Lower leg skin (tissue), 4 donors: ENCODE data around the gene S1PR4. TPM values are rescaled to one million over a fixed set of nuclear protein-coding genes. Genes with fewer than 3 reads are reported as not detected.

Experiments
- DNase-seq, 2 donors: peaks; one replicate each; pipeline ENCODE4 v3.0.0-alpha.2; 2019; ENCODE audit warnings: low spot score in 2 of 2
- H3K4me3 ChIP-seq: fragments of 200-600 bp; sonication (generic); 2 replicates; pipeline ENCODE4 v1.5.1; 2017; ENCODE audit warnings: mild to moderate bottlenecking, low read depth; ENCODE audit not compliant: poor library complexity, severe bottlenecking
- POLR2A ChIP-seq, 2 donors: fragments of 450-650 bp; IDR thresholded peaks; one replicate each; pipeline ENCODE4 v1.6.1; 2016 to 2017; ENCODE audit warnings: antibody characterized with exemption in 2 of 2, mild to moderate bottlenecking in 1 of 2, moderate library complexity in 1 of 2
- WGBS, 2 donors: methylation state at CpG; one replicate each; pipeline ENCODE4 v1.1.5; 2018; 5-methylcytosine and 5-hydroxymethylcytosine counted together
- intact Hi-C: fragments of 100-400 bp; cut with DNase I; formaldehyde crosslinking; loops from one replicate; pipeline ENCODE4 v1.15.0; 2023; ENCODE audit warnings: low total_unique reads
- total RNA-seq, 4 donors: library from RNA; depleted of rRNA; stranded (reverse); fragments of >200 nt; gene quantifications; one replicate each; pipeline ENCODE4 v1.1.0, GENCODE V29; 2016
- TF ChIP-seq, protein P1 (sequence below), 3 donors: fragments of 450-650 bp; IDR thresholded peaks; one replicate each; pipeline ENCODE4 v1.5.1; 2016; ENCODE audit warnings: antibody characterized with exemption in 3 of 3, mild to moderate bottlenecking in 3 of 3, moderate library complexity in 2 of 3

Gene S1PR4
- total RNA-seq, 4 donors from 2014 or later: 0.19 to 3.4 (median 2.2) TPM; not detected in 1

DNA sequence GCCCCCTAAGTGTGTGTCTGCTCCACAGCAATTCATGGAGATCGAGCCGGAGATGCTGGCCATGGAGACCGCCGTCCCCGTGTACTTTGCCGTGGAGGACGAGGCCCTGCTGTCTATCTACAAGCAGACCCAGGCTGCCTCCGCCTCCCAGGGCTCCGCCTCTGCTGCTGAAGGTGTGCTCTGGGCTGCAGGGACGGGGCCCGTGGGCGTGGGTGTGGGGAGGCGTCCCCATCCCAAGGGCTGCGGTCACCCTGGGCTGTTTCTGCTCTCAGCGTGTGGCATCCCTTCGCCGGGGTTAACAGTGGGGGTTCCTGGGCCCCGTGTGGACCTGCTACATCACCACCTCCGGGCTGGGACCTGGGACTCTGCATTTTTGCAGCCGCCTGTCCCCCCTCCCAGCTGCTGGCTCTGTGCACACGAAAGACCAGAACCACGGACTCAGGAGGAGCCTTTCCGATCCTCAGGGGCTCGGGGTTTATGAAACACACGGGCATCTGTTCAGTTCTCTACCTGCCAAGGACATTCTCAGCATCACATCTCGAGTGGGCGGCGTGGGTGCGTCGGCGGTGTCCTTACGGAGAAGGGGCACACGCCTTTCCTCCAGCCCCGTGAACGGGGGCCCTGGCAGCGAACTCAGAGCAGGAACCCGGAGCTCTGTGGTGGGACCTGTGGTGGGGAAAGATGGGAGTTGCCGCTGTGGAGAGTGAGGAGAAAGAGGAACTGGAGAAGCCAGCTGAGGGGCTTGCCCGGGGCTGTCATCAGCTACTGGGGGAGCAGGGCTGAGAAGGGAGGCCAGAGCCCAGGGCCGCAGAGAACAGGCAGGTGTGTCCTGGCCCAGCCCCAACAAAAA lies 14.9 kb downstream of the S1PR4 start:
- WGBS, 2 donors: 82 to 86% methylated on average over 35 to 39 of the region's 40 CpGs
- intact Hi-C loops: no loop called here
- no peak overlapping the region for H3K4me3 ChIP-seq
- TF ChIP-seq POLR2A (IDR thresholded peaks at IDR 0.05): no peak
- no peak for DNase-seq

DNA sequence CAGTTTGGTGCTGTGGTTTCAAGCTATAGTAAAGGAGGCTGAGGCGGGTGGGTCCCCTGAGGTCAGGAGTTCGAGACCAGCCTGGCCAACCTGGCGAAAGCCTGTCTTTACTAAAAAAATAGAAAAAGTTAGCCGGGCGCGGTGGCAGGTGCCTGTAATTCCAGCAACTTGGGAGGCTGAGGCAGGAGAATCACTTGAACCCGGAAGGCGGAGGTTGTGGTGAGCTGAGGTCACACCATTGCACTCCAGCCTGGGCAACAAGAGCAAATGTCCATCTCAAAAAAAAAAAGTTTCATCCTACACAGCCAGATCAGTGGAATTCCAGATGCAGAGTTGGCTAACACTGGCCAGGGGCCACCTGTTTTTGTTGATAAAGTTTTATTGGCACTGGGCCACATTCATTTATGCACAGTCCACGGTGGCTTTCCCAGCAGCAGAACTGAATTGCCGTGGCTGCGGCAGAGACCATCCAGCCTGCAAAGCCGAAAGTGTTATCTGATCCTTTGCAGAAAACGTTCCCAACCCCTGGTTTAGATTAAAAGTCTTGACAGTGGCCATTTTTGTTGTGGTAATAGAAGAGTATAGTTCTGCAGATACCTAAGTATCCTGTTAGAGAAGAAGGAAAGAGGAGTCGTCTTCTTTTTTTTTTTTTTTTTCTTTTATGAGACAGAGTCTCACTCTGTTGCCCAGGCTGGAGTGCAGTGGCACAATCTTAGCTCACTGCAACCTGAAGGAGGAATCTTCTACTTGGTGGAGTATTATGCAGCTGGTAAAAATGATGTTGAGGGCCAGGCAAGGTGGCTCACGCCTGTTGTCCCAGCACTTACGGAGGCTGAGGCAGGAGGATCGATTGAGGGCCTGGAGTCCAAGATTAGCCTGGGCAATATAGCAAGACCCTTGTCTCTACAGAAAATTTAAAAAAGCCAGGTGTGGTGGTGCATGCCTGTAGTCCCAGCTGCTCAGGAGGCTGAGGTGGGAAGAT lies 15.8 kb downstream of the S1PR4 start:
- 87 to 92% methylated on average over 17 of the region's 17 CpGs for WGBS, 2 donors
- H3K4me3 ChIP-seq: no peak overlapping the region
- intact Hi-C loops: no loop called here
- TF ChIP-seq, protein P1, sequence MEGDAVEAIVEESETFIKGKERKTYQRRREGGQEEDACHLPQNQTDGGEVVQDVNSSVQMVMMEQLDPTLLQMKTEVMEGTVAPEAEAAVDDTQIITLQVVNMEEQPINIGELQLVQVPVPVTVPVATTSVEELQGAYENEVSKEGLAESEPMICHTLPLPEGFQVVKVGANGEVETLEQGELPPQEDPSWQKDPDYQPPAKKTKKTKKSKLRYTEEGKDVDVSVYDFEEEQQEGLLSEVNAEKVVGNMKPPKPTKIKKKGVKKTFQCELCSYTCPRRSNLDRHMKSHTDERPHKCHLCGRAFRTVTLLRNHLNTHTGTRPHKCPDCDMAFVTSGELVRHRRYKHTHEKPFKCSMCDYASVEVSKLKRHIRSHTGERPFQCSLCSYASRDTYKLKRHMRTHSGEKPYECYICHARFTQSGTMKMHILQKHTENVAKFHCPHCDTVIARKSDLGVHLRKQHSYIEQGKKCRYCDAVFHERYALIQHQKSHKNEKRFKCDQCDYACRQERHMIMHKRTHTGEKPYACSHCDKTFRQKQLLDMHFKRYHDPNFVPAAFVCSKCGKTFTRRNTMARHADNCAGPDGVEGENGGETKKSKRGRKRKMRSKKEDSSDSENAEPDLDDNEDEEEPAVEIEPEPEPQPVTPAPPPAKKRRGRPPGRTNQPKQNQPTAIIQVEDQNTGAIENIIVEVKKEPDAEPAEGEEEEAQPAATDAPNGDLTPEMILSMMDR (IDR thresholded peaks at IDR 0.05): no peak
- TF ChIP-seq POLR2A (IDR thresholded peaks at IDR 0.05): no peak
- DNase-seq: no peak

GRCh38 chr19:3196064-3196932 lies 17.7 kb downstream of the S1PR4 start:
- no peak for TF ChIP-seq POLR2A (IDR thresholded peaks at IDR 0.05)
- TF ChIP-seq, protein P1 (IDR thresholded peaks at IDR 0.05): no peak
- intact Hi-C loops: no loop called here

DNA sequence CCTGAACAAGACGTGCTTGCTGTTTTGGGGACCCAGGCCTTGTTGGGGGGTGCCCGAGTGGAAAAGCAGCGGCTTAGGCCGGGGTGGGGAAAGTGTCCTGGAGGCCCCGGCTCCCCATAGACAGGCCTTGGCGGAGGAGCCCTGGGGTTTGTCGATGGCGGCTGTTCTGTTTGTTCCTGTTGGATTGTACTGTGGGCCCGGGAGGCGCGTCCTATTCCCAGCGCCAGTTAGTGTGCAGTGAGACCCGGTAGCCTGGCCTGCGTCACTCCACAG lies 18.3 kb downstream of the S1PR4 start:
- DNase-seq: no peak
- no peak overlapping the region for H3K4me3 ChIP-seq
- no peak for TF ChIP-seq POLR2A (IDR thresholded peaks at IDR 0.05)
- TF ChIP-seq, protein P1 (IDR thresholded peaks at IDR 0.05): no peak
- intact Hi-C loops: no loop called here
- 94 to 98% methylated on average over 12 to 14 of the region's 14 CpGs for WGBS, 2 donors

More at GRCh38 chr19:3196064-3196932, 17.7 kb downstream of the S1PR4 start:
- WGBS, 2 donors: 91 to 95% methylated on average over 29 to 38 of the region's 42 CpGs
- no peak for DNase-seq
- H3K4me3 ChIP-seq: no peak overlapping the region

DNA sequence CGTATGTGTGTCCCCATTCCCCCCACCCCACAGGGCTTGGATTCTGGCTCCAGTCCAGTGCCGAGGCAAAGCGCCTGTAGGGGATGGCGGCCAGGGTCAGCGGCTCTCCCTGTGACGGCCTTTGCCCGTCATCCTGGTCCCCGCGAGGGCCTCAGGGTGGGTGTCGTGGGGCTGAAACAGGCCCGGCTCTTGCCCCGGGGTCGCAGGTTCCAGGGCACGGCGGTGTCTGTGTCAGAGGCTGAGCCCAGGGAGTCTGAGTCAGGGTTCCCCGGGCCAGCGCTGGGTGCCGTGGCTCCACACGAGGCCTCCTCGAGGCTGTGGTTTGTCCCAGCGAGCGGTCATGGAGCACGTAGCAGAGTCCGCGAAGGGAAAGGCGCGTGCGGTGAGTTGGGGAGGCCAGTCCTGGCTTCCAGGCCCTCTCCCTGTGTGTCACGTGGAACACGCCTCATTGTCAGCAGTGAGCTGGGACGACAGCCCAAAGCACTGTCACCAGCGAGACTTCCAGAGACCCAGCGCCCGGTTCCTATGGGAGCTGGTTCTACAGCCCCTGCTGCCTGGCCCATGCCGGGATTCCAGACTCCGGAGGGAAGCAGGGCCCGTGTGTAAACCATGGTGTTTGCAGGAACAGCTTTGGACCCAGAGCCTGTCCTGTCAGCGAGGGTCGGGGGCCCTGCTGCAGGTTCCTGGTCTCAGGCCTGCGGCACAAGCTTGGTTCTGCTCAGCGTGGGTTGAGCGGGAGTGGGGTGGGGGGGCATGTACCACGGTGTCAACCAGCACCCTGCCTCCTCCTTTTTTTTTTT lies 20.5 kb downstream of the S1PR4 start:
- WGBS, 2 donors: 89 to 91% methylated on average over 36 to 43 of the region's 43 CpGs

More for the DNA sequence above, 20.5 kb downstream of the S1PR4 start:
- intact Hi-C loops: no loop called here
- no peak overlapping the region for H3K4me3 ChIP-seq
- TF ChIP-seq POLR2A (IDR thresholded peaks at IDR 0.05): no peak
- TF ChIP-seq, protein P1 (IDR thresholded peaks at IDR 0.05): no peak
- DNase-seq: no peak
